K562 (cell line): ENCODE results near the gene GRAMD2B. TPM values are rescaled to one million over a fixed set of nuclear protein-coding genes. Genes with fewer than 3 reads are reported as not detected.

ENCODE experiments used
- ATAC-seq: fragments of 200-7000 bp; cut with Tn5 transposase; 3 replicates; pipeline ENCODE4 v1.9.1; 2020; ENCODE audit warnings: moderate library complexity
- BruUV-seq: library from RNA; stranded (reverse); fragments of 400-500 nt; replicated peaks from 2 replicates; lab custom pipeline; 2021; lab: Mats Ljungman, UMichigan
- CTCF ChIA-PET: fragments of 300-600 bp; formaldehyde crosslinking; extraction: SDS; loops from one replicate; lab custom pipeline; 2021; ENCODE audit warnings: low intra/inter-chr PET ratio; lab: Yijun Ruan, JAX
- POLR2A ChIA-PET: fragments of 300-600, 350-650 bp; sonication (Branson Sonifier 250); formaldehyde crosslinking; extraction: SDS; loops from one replicate; lab custom pipeline; 2021; ENCODE audit warnings: antibody characterized with exemption, inconsistent platforms; lab: Yijun Ruan, JAX
- DNase-seq, 4 experiments: peaks; one replicate each; pipeline versions ENCODE4 v3.0.0 to v3.0.0-alpha.2; 2011 to 2018; ENCODE audit warnings: low spot score in 3 of 4, mixed read lengths in 3 of 4; ENCODE audit errors: extremely low read depth in 1 of 4
- FAIRE-seq: peaks from 2 replicates; lab custom pipeline; 2011; peaks lifted over from hg19 to GRCh38; lab: Jason Lieb, UNC
- H2AFZ ChIP-seq: 2 replicates; pipeline ENCODE4 v1.6.0; 2011; ENCODE audit warnings: low read depth, low read length, control low read depth, inconsistent platforms
- H3K27ac ChIP-seq: fragments of 200-600 bp; 3 replicates; pipeline ENCODE4 v1.8.0; 2011; ENCODE audit warnings: low read depth, mild to moderate bottlenecking, control low read depth, inconsistent platforms, low read length, moderate library complexity, mixed read lengths; ENCODE audit errors: extremely low read depth
- H3K27me3 ChIP-seq, 2 experiments: fragments of 300-600 bp in 1 of 2; 2 replicates in 1 of 2; 3 replicates in 1 of 2; pipeline versions ENCODE4 v1.6.0 to v1.8.0; 2011; ENCODE audit warnings: inconsistent platforms in 2 of 2, low read length in 2 of 2, mild to moderate bottlenecking in 1 of 2, mixed read lengths in 1 of 2, moderate library complexity in 1 of 2; ENCODE audit not compliant: control insufficient read depth in 2 of 2, insufficient read depth in 2 of 2
- H3K36me3 ChIP-seq: fragments of 300-600 bp; 3 replicates; pipeline ENCODE4 v1.8.0; 2011; ENCODE audit warnings: mild to moderate bottlenecking, low read length, inconsistent platforms; ENCODE audit not compliant: control insufficient read depth, insufficient read depth
- H3K4me1 ChIP-seq, 2 experiments: fragments of 200-600 bp in 1 of 2; replicated peaks in 1 of 2; 2 replicates in 1 of 2; 3 replicates in 1 of 2; pipeline versions ENCODE4 v1.5.1 to v1.8.0; 2011; ENCODE audit warnings: inconsistent platforms in 2 of 2, low read length in 2 of 2, mild to moderate bottlenecking in 1 of 2, mixed read lengths in 1 of 2, moderate library complexity in 1 of 2; ENCODE audit not compliant: control insufficient read depth in 2 of 2, insufficient read depth in 2 of 2
- H3K4me2 ChIP-seq: 2 replicates; pipeline ENCODE4 v1.6.1; 2011; ENCODE audit warnings: low read length, control low read depth, inconsistent platforms, mixed read lengths; ENCODE audit not compliant: insufficient read depth
- H3K4me3 ChIP-seq: fragments of 200-600 bp; sonication (generic), shearing (Covaris generic); 2 replicates; pipeline ENCODE4 v1.5.1; 2016; ENCODE audit warnings: control low read depth, inconsistent platforms
- H3K79me2 ChIP-seq: fragments of 200-600 bp; 3 replicates; pipeline ENCODE4 v1.8.0; 2011; ENCODE audit warnings: low read length, inconsistent platforms; ENCODE audit not compliant: control insufficient read depth, insufficient read depth
- H3K9ac ChIP-seq, 2 experiments: 2 replicates each; pipeline versions ENCODE4 v1.6.0 to v1.6.1; 2011; ENCODE audit warnings: low read depth in 2 of 2, low read length in 2 of 2, control low read depth in 1 of 2, inconsistent platforms in 1 of 2, mild to moderate bottlenecking in 1 of 2, mixed read lengths in 1 of 2; ENCODE audit not compliant: insufficient read depth in 1 of 2
- H3K9me1 ChIP-seq: one replicate; pipeline ENCODE4 v1.6.0; 2011; ENCODE audit warnings: inconsistent platforms, mild to moderate bottlenecking, low read length, moderate library complexity; ENCODE audit not compliant: control insufficient read depth, insufficient read depth
- H3K9me3 ChIP-seq: replicated peaks from 2 replicates; pipeline ENCODE4 v1.5.1; 2011; ENCODE audit warnings: low read depth, low read length, inconsistent platforms; ENCODE audit not compliant: control insufficient read depth, insufficient read depth
- H4K20me1 ChIP-seq: replicated peaks from 2 replicates; pipeline ENCODE4 v1.6.1; 2011; ENCODE audit warnings: low read length, inconsistent platforms, mixed read lengths; ENCODE audit not compliant: control insufficient read depth, insufficient read depth
- CEBPG ChIP-seq, 3 experiments: fragments of 200-800 bp in 1 of 3; sonication (Bioruptor generic) in 1 of 3; sonication (generic) in 1 of 3; formaldehyde crosslinking in 1 of 3; IDR thresholded peaks in 2 of 3; conservative IDR thresholded peaks in 1 of 3; 2 replicates each; pipeline versions ENCODE4 v1.6.1 to v1.8.0; 2016 to 2022; ENCODE audit warnings: missing compliant biosample characterization in 2 of 3, missing genetic modification characterization in 2 of 3, mild to moderate bottlenecking in 1 of 3, missing genetic modification reagents in 1 of 3
- CREB5 ChIP-seq: fragments of 250-450 bp; sonication (Bioruptor Pico); IDR thresholded peaks from 2 replicates; pipeline ENCODE4 v1.5.0; 2020; ENCODE audit warnings: mild to moderate bottlenecking
- HNRNPLL ChIP-seq: fragments of 200-400 bp; formaldehyde crosslinking; IDR thresholded peaks from 2 replicates; pipeline ENCODE4 v1.6.1; 2017; ENCODE audit warnings: low read length, low read depth, mild to moderate bottlenecking; ENCODE audit not compliant: poor library complexity, severe bottlenecking
- KAT2B ChIP-seq: IDR thresholded peaks from one replicate; pipeline ENCODE4 v1.6.1; 2012; ENCODE audit warnings: low read depth, mild to moderate bottlenecking, control low read depth, inconsistent platforms, low read length, moderate library complexity
- PURB ChIP-seq: sonication (generic); formaldehyde crosslinking; IDR thresholded peaks from 2 replicates; pipeline ENCODE4 v1.9.0; 2021; ENCODE audit warnings: low read depth, mild to moderate bottlenecking, missing genetic modification reagents
- WGBS: fragments of 100-300 bp; shearing (Covaris generic); methylation state at CpG from one replicate; pipeline ENCODE4 v1.1.6; 2016; ENCODE audit warnings: low coverage, mixed read lengths; ENCODE audit not compliant: insufficient coverage; ENCODE audit errors: missing lambda C conversion rate; 5-methylcytosine and 5-hydroxymethylcytosine counted together
- in situ Hi-C: fragments of 300-500 bp; cut with MboI; formaldehyde crosslinking; loops from 4 replicates; pipeline ENCODE4 v1.15.0; 2018; ENCODE audit warnings: inconsistent platforms, mixed read lengths
- intact Hi-C: fragments of 100-400 bp; cut with micrococcal nuclease; formaldehyde crosslinking; loops from 2 replicates; pipeline ENCODE4 v1.14.2; 2022
- polyA plus RNA-seq, 8 experiments: library from polyadenylated mRNA; depleted of rRNA in 4 of 8; stranded (reverse) in 5 of 8; unstranded in 3 of 8; fragments of >200 nt; fragmentation: Nextera tagmentation in 2 of 8; fragmentation: Illumina TruSeq in 1 of 8; extraction: Ambion mirVana in 2 of 8; extraction: Trizol in 1 of 8; gene quantifications; 2 replicates each; pipeline versions ENCODE4 v1.2.1 to v1.2.3, GENCODE V29; 2011 to 2014; ENCODE audit warnings: inconsistent platforms in 1 of 8, missing spikeins in 1 of 8
- total RNA-seq, 7 experiments: library from RNA; depleted of rRNA in 6 of 7; stranded (reverse); fragments of >200 nt in 6 of 7; fragmentation: Illumina TruSeq in 2 of 7; extraction: Trizol in 2 of 7; gene quantifications; 2 replicates each; pipeline versions ENCODE4 v1.2.1 to v1.2.3, GENCODE V29; 2011 to 2021; ENCODE audit warnings: low replicate concordance in 1 of 7
- TF ChIP-seq, protein P1 (sequence below): fragments of 450-650 bp; IDR thresholded peaks from 2 replicates; pipeline ENCODE4 v1.6.1; 2017; ENCODE audit warnings: mild to moderate bottlenecking, moderate library complexity
- TF ChIP-seq, protein P2 (sequence below): fragments of 450-650 bp; IDR thresholded peaks from 2 replicates; pipeline ENCODE4 v1.6.1; 2016; ENCODE audit warnings: mild to moderate bottlenecking
- TF ChIP-seq, protein P3 (sequence below): sonication (generic); formaldehyde crosslinking; IDR thresholded peaks from 2 replicates; pipeline ENCODE4 v1.8.1; 2023; ENCODE audit warnings: missing genetic modification reagents, mild to moderate bottlenecking, borderline replicate concordance
- TF ChIP-seq, protein P4 (sequence below), 2 experiments: fragments of 450-650 bp in 1 of 2; sonication (generic) in 1 of 2; formaldehyde crosslinking in 1 of 2; IDR thresholded peaks in 1 of 2; conservative IDR thresholded peaks in 1 of 2; 2 replicates each; pipeline versions ENCODE4 v1.6.1 to v1.8.1; 2016 to 2023; ENCODE audit warnings: mild to moderate bottlenecking in 2 of 2, moderate library complexity in 2 of 2, inconsistent platforms in 1 of 2, missing genetic modification reagents in 1 of 2

Gene GRAMD2B
- total and polyA plus RNA-seq, 9 of the 15 experiments (the other 6 are each of a cell fraction or from before 2014, with no cell fraction given), result 0.32 to 4.2 (median 1.4) TPM

- Histone ChIP-seq H3K36me3 (no peaks in the 10 kb centered on the region), H3K9me3 (no peaks in the 10 kb centered on the region), H3K9ac (no peak overlapping the region), H3K9me1 (no peaks in the 10 kb centered on the region), H3K4me1 (peaks cover 0 to 3% of the 10 kb centered on the region in 2 experiments; a peak in 2 of 5 replicates), H3K27ac (no peak overlapping the region), H3K4me3 (no peak overlapping the region), H2AFZ (no peak overlapping the region), H3K4me2 (no peak overlapping the region), H3K79me2 (no peaks in the 10 kb centered on the region), H3K27me3 (peaks cover 0 to 6% of the 10 kb centered on the region in 2 experiments; a peak in 1 of 5 replicates), H4K20me1 (no peaks in the 10 kb centered on the region)
- CTCF ChIA-PET, result no interaction called here
- DNase-seq, result no peak
- no peak for FAIRE-seq
- BruUV-seq, result no TSS peak
- POLR2A ChIA-PET, result no interaction called here
- in situ Hi-C loops, result no loop called here
- ATAC-seq, result no peak
- WGBS, result 33% methylated on average over 4 of the region's 4 CpGs
- intact Hi-C loops, result no loop called here
- TF ChIP-seq, protein P1, sequence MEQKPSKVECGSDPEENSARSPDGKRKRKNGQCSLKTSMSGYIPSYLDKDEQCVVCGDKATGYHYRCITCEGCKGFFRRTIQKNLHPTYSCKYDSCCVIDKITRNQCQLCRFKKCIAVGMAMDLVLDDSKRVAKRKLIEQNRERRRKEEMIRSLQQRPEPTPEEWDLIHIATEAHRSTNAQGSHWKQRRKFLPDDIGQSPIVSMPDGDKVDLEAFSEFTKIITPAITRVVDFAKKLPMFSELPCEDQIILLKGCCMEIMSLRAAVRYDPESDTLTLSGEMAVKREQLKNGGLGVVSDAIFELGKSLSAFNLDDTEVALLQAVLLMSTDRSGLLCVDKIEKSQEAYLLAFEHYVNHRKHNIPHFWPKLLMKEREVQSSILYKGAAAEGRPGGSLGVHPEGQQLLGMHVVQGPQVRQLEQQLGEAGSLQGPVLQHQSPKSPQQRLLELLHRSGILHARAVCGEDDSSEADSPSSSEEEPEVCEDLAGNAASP, result no peak
- TF ChIP-seq CREB5 (CRISPR knock-in tag) (no peak), HNRNPLL (no peak), CEBPG (CRISPR knock-in tag; IDR thresholded peaks at IDR 0.05) (no peak), CEBPG (tag; conservative IDR thresholded peaks at IDR 0.05 in 1 of 2, IDR thresholded peaks at IDR 0.05 in 1 of 2) (no peak), PURB (CRISPR knock-in tag) (no peak), KAT2B (no peak)
- TF ChIP-seq, protein P2, sequence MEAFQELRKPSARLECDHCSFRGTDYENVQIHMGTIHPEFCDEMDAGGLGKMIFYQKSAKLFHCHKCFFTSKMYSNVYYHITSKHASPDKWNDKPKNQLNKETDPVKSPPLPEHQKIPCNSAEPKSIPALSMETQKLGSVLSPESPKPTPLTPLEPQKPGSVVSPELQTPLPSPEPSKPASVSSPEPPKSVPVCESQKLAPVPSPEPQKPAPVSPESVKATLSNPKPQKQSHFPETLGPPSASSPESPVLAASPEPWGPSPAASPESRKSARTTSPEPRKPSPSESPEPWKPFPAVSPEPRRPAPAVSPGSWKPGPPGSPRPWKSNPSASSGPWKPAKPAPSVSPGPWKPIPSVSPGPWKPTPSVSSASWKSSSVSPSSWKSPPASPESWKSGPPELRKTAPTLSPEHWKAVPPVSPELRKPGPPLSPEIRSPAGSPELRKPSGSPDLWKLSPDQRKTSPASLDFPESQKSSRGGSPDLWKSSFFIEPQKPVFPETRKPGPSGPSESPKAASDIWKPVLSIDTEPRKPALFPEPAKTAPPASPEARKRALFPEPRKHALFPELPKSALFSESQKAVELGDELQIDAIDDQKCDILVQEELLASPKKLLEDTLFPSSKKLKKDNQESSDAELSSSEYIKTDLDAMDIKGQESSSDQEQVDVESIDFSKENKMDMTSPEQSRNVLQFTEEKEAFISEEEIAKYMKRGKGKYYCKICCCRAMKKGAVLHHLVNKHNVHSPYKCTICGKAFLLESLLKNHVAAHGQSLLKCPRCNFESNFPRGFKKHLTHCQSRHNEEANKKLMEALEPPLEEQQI, result no peak
- TF ChIP-seq, protein P3, sequence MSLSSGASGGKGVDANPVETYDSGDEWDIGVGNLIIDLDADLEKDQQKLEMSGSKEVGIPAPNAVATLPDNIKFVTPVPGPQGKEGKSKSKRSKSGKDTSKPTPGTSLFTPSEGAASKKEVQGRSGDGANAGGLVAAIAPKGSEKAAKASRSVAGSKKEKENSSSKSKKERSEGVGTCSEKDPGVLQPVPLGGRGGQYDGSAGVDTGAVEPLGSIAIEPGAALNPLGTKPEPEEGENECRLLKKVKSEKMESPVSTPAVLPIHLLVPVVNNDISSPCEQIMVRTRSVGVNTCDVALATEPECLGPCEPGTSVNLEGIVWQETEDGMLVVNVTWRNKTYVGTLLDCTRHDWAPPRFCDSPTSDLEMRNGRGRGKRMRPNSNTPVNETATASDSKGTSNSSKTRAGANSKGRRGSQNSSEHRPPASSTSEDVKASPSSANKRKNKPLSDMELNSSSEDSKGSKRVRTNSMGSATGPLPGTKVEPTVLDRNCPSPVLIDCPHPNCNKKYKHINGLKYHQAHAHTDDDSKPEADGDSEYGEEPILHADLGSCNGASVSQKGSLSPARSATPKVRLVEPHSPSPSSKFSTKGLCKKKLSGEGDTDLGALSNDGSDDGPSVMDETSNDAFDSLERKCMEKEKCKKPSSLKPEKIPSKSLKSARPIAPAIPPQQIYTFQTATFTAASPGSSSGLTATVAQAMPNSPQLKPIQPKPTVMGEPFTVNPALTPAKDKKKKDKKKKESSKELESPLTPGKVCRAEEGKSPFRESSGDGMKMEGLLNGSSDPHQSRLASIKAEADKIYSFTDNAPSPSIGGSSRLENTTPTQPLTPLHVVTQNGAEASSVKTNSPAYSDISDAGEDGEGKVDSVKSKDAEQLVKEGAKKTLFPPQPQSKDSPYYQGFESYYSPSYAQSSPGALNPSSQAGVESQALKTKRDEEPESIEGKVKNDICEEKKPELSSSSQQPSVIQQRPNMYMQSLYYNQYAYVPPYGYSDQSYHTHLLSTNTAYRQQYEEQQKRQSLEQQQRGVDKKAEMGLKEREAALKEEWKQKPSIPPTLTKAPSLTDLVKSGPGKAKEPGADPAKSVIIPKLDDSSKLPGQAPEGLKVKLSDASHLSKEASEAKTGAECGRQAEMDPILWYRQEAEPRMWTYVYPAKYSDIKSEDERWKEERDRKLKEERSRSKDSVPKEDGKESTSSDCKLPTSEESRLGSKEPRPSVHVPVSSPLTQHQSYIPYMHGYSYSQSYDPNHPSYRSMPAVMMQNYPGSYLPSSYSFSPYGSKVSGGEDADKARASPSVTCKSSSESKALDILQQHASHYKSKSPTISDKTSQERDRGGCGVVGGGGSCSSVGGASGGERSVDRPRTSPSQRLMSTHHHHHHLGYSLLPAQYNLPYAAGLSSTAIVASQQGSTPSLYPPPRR (CRISPR knock-in tag), result no peak
- TF ChIP-seq, protein P4, sequence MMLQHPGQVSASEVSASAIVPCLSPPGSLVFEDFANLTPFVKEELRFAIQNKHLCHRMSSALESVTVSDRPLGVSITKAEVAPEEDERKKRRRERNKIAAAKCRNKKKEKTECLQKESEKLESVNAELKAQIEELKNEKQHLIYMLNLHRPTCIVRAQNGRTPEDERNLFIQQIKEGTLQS (IDR thresholded peaks at IDR 0.05), result no peak
- TF ChIP-seq, protein P4 (CRISPR knock-in tag; conservative IDR thresholded peaks at IDR 0.05), result no peak
Observed at GRCh38 chr5:126460459-126460858, 37.2 kb downstream of the GRAMD2B start.
